Activated gamma-delta T cell treated with anti-CD3 and anti-CD28 coated beads, Interleukin-2, amount 50 U/mL, for 16 hours (primary cell): ENCODE results near the gene PAX5.
"Not testable (repeated sequence)": the region's sequence is repeated elsewhere in the genome, so short reads cannot be mapped to it uniquely, and the experiment has no call there.

Experiments used
- DNase-seq: peaks from one replicate; pipeline ENCODE4 v3.0.0-alpha.2; 2020; ENCODE audit warnings: low read depth

PAX5 gene

DNA sequence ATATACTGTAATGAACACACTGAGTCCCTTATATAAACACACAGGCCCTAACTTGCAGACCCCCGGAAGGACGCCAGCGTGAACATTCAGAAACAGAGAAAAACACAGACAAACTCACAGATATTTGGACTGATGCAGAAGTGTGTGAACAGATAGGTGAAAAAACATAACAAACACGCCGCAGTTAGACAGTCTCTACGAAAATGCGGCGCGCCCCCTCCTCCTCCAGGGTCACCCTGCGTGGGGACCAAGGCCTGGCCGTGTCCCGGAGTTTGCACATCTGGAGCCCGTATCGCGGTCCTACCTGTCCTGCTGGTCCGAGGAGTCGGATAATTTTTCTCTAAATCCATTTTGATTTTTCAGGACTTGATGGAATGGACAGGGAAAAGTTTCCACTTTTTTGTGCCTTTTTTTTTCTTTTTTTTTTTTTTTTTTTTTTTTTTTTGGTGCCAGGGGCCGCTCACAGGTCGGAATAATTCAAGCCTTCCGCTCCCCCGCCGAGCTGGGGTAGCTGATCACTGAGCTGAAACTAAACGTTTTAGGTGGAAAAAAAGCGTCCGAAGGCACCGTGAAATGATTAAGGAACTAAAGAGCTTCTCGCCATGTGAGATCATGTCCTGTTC is at the start of gene PAX5:
Gene PAX5, minus strand, starts transcription at position 587 of the 623 bp plus-strand sequence. Its CDS starts 237 bp downstream, at position 350.
- DNase-seq, result no peak

DNA sequence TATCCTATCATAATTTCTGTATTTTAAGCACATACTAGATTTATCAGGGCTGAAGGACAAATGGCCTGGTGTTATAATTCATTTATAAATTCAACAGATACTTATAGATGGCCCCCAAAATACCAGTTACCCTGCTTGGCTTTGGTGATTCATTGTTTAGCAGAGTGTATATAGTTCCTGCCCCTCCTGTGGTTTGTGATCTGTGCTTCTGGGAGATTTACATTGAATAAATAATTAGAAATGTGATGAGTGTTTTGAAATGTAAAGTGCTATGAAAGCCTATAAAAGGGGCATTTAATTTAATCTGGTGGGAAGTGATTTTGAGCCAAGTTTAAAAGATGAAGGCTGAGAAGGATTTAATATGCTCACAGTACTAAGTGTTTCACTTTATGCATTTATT is 49.6 kb upstream of the PAX5 start:
- no peak for DNase-seq

DNA sequence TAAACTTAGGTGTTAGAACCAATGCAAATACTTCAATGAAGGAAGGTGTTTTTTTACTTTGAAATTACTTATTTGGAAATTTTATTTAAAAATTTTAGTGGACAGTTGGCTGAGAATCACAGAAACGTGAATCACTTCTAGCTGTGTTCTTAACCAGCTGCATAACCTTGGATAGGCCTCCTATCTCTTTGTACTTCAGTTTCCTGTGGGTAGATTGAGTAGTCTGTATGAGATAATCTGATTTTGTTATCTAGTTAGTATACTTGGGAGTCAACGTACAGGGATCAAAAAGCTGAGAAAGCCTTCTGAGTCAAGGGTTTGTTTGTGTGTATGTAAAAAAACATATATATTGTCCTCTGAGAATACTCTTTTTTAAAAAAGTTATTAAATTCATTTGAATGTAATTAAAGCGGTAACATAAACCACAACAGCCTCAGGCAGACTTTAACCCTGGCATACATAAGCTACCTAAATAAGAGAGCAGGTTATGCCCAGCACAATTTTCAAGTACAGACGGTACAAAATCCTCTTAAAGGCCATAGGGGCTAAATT is 48.2 kb upstream of the PAX5 start:
- no peak for DNase-seq

DNA sequence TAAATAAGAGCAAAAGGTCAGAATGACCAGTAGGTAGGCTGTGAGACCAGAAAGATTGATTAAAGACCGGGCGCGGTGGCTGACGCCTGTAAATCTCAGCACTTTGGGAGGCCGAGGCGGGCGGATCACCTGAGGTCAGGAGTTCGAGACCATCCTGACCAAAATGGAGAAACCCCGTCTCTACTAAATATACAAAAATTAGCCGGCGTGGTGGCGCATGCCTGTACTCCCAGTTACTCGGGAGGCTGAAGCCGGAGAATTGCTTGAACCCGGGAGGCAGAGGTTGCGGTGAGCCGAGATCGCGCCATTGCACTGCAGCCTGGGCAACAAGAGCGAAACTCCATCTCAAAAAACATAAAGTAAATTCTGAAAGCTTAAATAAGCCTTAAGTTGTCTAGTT is 47.4 kb upstream of the PAX5 start:
- DNase-seq, result not testable (repeated sequence)

DNA sequence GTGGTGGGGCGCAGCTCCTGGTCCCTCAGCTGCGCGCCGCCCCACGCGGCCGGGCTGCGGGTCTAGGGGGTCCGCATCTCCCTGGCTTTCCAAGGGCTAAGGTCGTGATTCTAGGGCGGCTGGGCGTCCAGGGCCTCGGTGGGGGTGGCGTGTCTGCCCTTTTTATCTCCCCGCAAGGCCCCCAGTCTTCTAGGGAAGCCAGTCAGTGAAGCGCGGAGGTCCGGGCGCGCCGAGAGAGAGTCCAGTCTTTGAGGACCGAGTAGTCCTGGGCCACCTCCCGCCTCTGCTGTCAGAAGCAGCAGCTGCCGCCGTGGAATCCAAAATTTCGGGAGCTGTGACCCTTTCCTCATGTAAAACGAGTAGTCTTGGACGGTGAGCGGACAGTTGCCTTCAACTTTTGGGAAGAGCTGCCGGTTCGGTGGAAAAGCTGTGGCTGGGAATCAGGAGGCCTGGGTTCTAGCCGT is 46.1 kb upstream of the PAX5 start:
- not testable (repeated sequence) for DNase-seq

DNA sequence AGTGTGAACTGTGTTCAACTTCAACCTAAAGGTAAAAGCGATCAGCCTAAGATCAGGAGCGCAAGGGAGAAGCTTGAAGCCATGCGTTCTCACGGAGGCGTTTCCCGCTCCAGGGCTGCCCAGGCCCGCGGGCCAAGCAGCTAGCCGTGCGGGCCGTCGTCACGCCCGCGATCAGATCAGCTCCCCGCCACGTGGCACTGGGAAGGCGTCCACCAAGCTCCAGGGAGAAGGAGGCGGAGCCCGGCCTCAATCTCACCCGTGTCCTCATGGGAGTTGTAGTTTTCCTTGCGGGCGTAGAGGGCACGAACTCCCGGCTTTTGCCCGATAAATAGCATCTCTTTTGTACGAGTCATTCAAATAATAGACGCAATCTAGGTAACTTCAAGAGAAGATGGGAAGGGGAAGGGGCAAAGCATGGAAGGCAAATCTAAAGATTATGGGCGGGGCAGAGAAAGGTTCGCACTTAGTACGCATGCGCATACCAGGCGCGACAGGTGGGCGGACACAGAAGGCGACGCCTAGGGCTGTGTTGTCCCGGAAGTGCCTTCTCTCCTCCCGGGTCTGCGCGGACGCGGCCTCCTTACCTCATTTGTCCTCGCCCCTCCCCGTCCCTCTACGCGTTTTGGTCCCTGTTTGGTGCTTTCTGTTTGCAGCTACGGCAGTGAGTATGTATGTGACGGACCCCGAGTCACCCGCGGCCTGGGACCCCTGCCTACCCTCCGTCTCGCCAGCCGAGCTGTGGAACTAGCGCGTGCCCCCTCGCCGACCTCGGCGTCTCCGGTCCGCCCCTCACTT is 45.5 kb upstream of the PAX5 start:
- peak; percentile 89 for DNase-seq

DNA sequence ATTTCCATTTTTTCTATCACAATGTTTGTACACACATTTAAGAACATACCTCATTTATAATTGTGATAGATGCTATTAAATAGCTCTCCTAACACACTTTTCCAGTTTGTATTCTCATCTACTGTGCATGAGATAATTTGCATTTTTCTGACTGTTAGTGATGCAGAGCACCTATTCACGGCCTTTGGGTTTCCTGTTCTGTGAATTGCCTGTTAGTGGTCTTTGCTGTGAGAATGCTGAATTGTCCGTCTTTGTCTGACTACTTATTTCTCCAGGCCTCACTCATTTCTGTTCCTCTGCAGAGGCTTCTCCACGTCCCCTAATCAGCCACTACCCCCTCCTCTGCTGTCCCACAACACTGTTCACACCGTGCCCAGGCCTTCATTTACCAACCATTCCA is 40.7 kb upstream of the PAX5 start:
- DNase-seq, result not testable (repeated sequence)

DNA sequence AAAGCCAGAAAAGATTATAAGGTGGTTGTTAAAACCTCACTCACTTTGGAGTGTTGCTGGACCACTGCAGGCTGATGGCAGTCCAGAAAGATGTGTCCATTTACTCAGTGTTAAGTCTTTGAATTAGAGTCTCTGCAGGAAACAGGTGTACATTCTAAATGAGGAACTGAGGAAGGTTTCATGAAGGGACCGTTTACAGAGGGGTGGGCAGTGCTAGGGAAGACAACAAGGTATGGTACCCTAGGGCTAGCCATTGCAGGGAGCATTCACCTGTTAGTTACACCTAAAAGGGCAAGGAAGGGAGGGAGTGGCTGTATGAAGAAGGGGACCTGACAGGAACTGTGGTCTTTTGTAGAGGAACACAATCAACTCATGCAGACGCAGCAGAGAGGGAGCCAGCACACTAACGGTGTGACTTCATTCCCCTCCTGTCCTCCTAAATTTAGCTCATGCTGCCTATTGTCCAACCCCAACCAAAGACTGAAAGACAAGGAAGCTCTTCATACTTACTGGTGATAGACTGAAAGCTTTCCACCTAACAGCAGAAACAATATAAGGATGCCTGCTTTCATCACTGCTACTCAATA is 32.2 kb upstream of the PAX5 start:
- DNase-seq, result no peak

DNA sequence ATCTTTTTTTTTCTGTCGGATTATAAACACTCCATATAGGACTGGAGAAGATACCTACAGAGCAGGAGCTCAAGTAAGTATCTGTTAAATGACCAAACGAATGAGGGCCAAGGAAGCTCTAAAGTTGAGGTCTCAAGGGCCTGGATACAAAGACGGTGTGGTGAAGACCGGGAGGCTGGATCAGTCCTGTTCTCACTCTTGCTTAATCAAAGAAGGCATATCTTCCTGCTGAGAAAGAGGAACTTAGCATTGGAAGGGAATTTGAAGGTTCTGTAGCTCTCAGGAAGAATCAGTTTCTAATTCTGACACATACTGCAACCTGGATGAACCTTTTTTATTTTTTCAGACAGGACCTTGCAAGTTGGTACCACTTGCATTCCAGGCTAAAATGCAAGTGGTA is 28.3 kb upstream of the PAX5 start:
- no peak for DNase-seq

DNA sequence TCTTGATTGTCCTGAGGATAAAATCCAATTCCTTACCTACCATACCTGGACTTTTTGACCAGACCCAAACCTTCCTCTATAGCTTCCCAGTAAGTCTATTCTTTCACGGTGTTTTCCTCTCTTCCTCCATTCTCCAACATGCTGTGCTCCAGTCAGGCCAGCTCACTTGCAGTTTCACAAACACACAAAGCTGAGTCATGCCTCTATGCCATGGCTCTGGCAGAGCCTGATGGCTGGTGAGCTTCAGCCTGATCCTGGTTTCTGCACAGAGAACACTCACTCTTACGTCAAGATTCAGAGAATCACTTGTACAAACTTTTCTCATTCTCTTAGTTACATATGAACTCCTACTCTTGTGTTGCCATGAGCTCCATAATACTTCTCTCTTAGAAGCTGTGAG is 27.7 kb upstream of the PAX5 start:
- no peak for DNase-seq

DNA sequence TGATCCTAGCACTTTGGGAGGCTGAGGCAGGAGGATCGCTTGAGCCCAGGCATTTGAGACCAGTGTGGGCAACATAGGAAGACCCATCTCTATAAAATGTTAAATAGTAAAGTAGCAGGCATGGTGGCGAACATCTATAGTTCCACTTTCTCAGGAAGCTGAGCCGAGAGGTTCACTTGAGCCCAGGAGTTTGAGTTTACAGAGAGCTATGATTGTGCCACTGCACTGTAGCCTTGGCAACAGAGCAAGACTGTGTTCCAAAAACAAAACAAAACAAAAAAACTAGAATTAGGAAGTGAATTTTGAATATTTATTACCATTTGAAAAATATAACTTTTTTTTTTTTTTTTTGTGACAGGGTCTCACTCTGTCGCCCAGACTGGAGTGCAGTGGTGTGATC is 26.8 kb upstream of the PAX5 start:
- no peak for DNase-seq

DNA sequence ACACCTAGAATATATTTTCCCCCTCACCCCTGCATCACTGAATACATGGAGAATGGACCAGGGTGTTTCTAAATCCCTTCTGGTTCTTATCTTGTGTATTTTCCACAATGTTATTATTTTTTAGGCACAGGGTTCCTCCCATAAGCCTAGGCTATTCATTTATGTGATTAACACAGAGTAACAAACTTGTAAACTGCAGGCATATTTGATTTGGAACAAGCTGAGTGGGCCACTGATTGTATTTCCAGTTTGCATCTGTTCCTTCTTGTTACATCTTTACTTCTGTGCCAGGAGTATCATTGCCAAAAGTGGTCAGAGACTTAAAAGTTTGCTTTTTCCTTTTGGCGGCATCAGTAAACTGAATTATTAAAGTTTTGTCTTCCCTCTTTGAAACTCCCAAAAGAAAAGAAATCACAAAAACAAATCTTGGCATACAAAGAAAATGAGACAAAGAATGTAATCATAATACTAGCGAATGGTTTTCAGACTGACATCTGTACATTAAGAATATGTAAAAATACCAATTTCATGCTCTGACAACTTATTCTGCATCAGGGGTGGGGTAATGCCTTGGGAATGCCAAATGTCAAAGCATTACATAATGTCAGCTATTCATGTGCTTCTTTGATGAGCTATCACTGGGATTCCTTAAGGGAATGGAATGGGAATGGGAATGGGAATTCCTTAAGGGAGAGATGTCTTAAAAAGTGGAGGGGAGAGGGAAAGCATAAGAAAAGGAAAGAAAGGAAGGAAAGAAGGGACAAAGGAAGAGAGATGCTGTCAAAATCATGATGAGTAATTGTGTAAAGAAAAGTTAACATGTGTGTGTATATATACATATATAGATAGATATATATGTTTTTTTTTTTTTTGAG is 22.2 kb upstream of the PAX5 start:
- DNase-seq, result no peak

DNA sequence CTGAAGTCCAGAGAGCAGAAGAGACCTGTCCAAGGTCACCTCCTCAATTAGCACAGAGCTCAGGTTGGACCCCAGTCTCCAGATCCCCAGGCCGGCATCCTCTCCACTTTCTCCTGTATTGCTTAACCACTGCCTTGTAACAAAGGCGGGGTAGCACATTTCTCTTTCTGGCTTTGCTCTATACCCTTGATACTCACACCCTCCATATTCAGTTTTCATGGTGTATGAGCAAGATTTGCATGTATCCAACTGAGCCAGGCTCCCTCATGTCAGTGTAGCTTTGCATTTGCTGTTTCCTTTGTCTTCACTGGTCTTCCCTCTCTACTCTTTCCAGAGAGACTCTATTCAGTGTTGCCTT is 20.3 kb upstream of the PAX5 start:
- not testable (repeated sequence) for DNase-seq

DNA sequence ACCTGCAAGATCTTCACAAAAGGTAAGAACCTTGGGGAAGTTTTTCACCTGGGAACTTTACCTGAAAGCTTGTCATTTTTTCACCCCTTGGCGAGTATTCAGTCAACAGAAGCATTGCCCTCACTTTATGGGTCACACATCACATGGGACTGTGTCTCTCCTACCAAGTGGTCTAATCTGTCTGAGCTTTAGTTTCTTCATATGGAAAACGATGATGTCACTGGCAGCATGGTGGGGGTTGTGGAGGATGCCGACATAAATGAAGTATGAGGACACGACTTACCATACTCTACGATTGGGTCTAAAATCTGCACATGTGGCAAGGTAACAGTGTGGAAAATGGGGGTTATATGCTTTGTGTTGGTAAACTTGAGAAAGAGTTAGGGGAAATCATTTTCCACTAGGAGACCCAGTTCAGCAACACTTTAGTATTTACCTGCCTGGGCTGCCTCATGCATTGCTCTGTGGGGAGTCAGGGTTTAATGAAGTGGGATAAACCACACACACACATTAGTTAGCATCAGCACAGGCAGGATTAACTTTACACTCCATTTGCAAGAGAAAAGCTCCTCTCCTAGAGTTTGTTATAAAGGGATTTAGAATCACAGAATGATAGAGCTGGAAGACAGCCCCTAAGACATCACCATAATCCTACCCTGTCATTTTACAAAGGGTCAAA is 19.8 kb upstream of the PAX5 start:
- no peak for DNase-seq

DNA sequence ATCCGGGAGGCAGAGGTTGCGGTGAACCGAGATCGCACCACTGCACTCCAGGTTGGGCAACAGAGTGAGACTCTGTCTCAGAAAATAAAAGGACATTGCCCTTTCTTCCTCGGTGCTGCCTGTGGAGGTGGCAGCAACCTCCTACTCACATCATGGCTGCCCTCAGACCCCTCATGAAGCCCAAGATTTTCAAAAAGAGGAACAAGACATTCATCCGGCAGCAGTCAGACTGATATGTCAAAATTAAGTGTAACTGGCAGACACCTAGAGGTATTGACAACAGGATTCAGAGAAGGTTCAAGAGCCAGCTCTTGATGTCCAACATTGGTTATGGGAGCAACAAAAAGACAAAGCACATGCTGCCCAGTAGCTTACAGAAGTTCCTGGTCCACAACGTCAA is 12.6 kb upstream of the PAX5 start:
- no peak for DNase-seq

DNA sequence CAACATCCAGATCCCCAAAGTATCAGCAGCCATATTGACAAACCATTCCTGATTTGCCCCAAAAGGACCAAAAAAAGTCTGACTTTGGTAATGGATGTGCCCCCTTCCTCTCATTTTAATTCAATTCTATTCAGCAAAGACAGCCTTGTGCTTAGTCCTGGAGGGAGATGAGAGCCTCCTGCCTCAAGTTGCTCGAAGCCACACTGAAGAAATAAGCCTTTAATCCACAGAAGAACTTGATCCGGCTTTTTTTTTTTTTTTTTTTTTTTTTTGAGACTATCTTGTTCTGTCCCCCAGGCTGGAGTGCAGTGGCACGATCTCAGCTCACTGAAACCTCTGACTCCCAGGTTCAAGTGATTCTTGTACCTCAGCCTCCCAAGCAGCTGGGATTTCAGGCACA is 8.4 kb upstream of the PAX5 start:
- no peak for DNase-seq

DNA sequence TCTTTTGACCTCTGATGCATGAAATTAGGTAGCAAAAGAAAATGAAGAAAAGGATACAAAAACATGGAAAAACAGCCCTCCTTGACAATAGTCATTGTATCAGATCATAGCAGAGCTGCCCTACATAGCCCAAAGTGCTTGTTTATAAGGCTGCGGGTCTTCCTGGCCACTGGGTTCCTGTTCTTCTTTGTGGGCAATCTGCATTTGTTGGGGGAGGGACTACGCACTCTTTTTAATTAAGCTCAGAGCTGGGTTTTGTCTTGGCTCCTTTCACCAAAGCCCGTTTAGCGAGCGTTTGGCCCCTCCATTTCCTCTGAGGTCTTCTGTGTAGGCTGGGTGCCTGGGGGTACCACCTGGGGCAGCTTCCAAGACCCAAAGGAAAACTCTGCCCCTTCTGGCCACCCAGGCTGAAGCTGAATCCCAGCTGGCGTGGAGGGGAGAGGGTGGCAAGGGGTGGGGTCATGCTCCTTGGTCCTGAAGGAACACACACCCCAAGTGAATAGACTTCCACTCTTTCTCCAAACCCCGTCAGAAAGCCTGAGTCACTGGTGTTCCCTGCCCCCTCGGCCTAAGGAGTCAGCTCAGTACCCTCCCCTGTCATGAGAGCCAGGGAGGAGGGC is 6.5 kb upstream of the PAX5 start:
- no peak for DNase-seq

DNA sequence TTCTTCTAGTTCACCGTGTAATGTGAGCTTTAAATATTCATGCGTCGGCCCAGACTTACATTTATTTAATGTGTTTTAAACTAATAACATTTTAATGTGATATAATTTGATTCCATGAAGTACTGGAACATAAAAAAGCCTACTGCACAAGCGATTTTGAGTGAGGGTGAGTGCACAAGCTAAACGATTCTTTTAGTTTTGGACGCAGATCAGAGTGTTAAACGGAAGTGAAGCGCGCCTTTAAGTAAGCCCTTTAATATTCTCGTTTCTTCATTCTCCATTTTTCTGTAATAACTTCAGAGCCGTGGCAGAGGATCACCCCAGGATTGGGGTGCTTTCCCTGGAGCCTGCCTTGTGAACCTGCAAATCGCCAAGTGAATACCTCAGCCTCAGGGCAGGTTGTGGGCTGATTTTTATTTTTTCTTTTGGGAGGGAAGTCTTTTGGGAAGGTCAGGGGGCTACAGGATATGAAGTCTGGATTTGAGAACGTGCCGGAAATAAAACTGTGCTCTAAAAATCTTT is 4.9 kb upstream of the PAX5 start:
- no peak for DNase-seq

DNA sequence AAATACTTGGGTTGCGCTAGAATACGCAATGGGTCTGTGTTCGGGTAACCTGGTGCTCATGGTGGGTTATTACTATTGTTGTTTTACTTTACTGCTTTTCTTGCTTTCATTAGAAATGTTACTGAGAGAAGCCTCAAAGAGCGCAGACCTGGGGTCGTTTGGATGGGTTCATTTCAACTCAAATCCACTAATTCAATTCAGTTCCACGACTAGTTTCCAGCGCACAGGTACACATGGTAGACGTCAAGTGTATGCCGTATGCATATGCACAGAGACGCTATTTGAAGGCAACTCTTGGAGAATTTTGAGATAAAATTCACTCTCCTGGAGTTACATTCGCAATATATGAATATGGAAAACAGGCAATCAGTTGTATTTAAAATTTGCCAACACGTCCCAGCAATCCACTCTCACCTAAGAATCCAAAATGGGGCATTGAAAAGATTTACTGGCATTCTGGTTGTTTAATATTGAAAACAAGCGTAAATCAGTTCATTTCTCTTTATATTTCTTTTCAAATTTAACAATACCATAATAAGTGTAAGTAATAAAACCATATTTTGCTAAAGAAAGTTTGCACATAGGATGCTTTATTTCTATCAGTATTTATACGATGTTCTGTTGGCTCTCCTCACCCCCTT is 4.4 kb upstream of the PAX5 start:
- no peak for DNase-seq
